PFSK-1 (cell line): ENCODE results near the gene ZDHHC24.

Source experiments
- FOXP2 ChIP-seq: optimal IDR thresholded peaks from 2 replicates; pipeline ENCODE3; 2011; ENCODE audit warnings: borderline replicate concordance, control low read depth, inconsistent platforms; ENCODE audit not compliant: insufficient read depth; ENCODE audit errors: extremely low read length, extremely low read depth
- POLR2AphosphoS5 ChIP-seq: IDR thresholded peaks from 2 replicates; pipeline ENCODE4 v1.6.1; 2012; ENCODE audit warnings: low read depth, mild to moderate bottlenecking, control low read depth, low read length, moderate library complexity
- REST ChIP-seq, 2 experiments: IDR thresholded peaks; 2 replicates each; pipeline versions ENCODE4 v1.6.1 to v1.8.0; 2011 to 2012; ENCODE audit warnings: low read depth in 2 of 2, low read length in 2 of 2, control low read depth in 1 of 2, inconsistent platforms in 1 of 2, mild to moderate bottlenecking in 1 of 2, moderate library complexity in 1 of 2; ENCODE audit not compliant: insufficient read depth in 1 of 2
- TAF1 ChIP-seq: IDR thresholded peaks from 2 replicates; pipeline ENCODE4 v1.6.1; 2012; ENCODE audit warnings: low read length, control low read depth, borderline replicate concordance; ENCODE audit not compliant: insufficient read depth

GRCh38 chr11:66559866-66560676, 14.2 kb upstream of the ZDHHC24 start:
- TF ChIP-seq POLR2AphosphoS5, result no peak
- no peak for TF ChIP-seq REST (IDR thresholded peaks at IDR 0.05; ENCODE audit: insufficient read depth in 1 of 2, low read depth in 2 of 2, low read length in 2 of 2)
- TF ChIP-seq TAF1, result no peak
- no peak for TF ChIP-seq FOXP2
